ENCODE measurements around the gene SPRYD3. TPM values are rescaled to one million over a fixed set of nuclear protein-coding genes. Genes with fewer than 3 reads are reported as not detected.

Gene SPRYD3
- total and polyA plus RNA-seq, 2 donors: 9.1 to 17.3 TPM

GRCh38 chr12:53049571-53050318 lies 29.4 kb downstream of the SPRYD3 start, which contains the start of gene TNS2:
Gene TNS2, plus strand, starts transcription at chr12:53050065. Its CDS starts 121 bp downstream, at chr12:53050186.
- H3K27me3 ChIP-seq (ENCODE audit: control insufficient read depth in 2 of 2, insufficient read depth in 1 of 2, low read length in 1 of 2): peaks cover 0 to 37% of the 10 kb centered on the region in 2 donors
- WGBS: 82% methylated on average over 20 of the region's 20 CpGs
- H3K36me3 ChIP-seq (ENCODE audit: control insufficient read depth in 2 of 2, insufficient read depth in 2 of 2, low read length in 1 of 2): no peaks in the 10 kb centered on the region
- no peak for DNase-seq (ENCODE audit: low read depth in 6 of 9, low spot score in 9 of 9)
- peak within 1 kb of the TSS in 1 of 2 donors; percentile 4 for H3K4me3 ChIP-seq (ENCODE audit: low read length in 2 of 2)
- no peaks in the 10 kb centered on the region for H3K9me3 ChIP-seq (ENCODE audit: control insufficient read depth in 2 of 2, insufficient read depth in 1 of 2, low read length in 1 of 2)
- H3K4me1 ChIP-seq (ENCODE audit: control insufficient read depth in 2 of 2, insufficient read depth in 2 of 2, low read length in 2 of 2): peaks cover 6 to 54% of the 10 kb centered on the region in 2 donors
- H3K27ac ChIP-seq (ENCODE audit: low read depth in 1 of 2, low read length in 1 of 2): peak within 1 kb of the TSS; percentile 67 to 77

- H3K4me1 ChIP-seq (ENCODE audit: control insufficient read depth in 2 of 2, insufficient read depth in 2 of 2, low read length in 2 of 2): peaks cover 6 to 48% of the 10 kb centered on the region in 2 donors
- no peak for DNase-seq (ENCODE audit: low read depth in 6 of 9, low spot score in 9 of 9)
- no peak overlapping the region for H3K4me3 ChIP-seq (ENCODE audit: low read length in 2 of 2)
- no peaks in the 10 kb centered on the region for H3K9me3 ChIP-seq (ENCODE audit: control insufficient read depth in 2 of 2, insufficient read depth in 1 of 2, low read length in 1 of 2)
- 94% methylated on average over 6 of the region's 6 CpGs for WGBS
- no peaks in the 10 kb centered on the region for H3K36me3 ChIP-seq (ENCODE audit: control insufficient read depth in 2 of 2, insufficient read depth in 2 of 2, low read length in 1 of 2)
- peaks cover 0 to 40% of the 10 kb centered on the region in 2 donors for H3K27me3 ChIP-seq (ENCODE audit: control insufficient read depth in 2 of 2, insufficient read depth in 1 of 2, low read length in 1 of 2)
- peak overlapping the region; percentile 67 to 68 for H3K27ac ChIP-seq (ENCODE audit: low read depth in 1 of 2, low read length in 1 of 2)
These were observed 30.3 kb downstream of the SPRYD3 start for GRCh38 chr12:53048780-53049401.

- H3K36me3 ChIP-seq (ENCODE audit: control insufficient read depth in 2 of 2, insufficient read depth in 2 of 2, low read length in 1 of 2): no peaks in the 10 kb centered on the region
- peaks cover 0 to 37% of the 10 kb centered on the region in 2 donors for H3K27me3 ChIP-seq (ENCODE audit: control insufficient read depth in 2 of 2, insufficient read depth in 1 of 2, low read length in 1 of 2)
- no peak for DNase-seq (ENCODE audit: low read depth in 6 of 9, low spot score in 9 of 9)
- 90% methylated on average over 10 of the region's 10 CpGs for WGBS
- peaks cover 6 to 43% of the 10 kb centered on the region in 2 donors for H3K4me1 ChIP-seq (ENCODE audit: control insufficient read depth in 2 of 2, insufficient read depth in 2 of 2, low read length in 2 of 2)
- peak overlapping the region; percentile 22 to 70 for H3K4me3 ChIP-seq (ENCODE audit: low read length in 2 of 2)
- no peaks in the 10 kb centered on the region for H3K9me3 ChIP-seq (ENCODE audit: control insufficient read depth in 2 of 2, insufficient read depth in 1 of 2, low read length in 1 of 2)
- peak overlapping the region; percentile 44 to 67 for H3K27ac ChIP-seq (ENCODE audit: low read depth in 1 of 2, low read length in 1 of 2)
These were observed 31.0 kb downstream of the SPRYD3 start for GRCh38 chr12:53048033-53048779.

GRCh38 chr12:53047221-53048032 lies 31.8 kb downstream of the SPRYD3 start:
- Histone ChIP-seq H3K4me3 (ENCODE audit: low read length in 2 of 2) (peak overlapping the region; percentile 56 to 70), H3K27ac (ENCODE audit: low read depth in 1 of 2, low read length in 1 of 2) (peak overlapping the region; percentile 44 to 67), H3K9me3 (ENCODE audit: control insufficient read depth in 2 of 2, insufficient read depth in 1 of 2, low read length in 1 of 2) (no peaks in the 10 kb centered on the region), H3K4me1 (ENCODE audit: control insufficient read depth in 2 of 2, insufficient read depth in 2 of 2, low read length in 2 of 2) (peaks cover 6 to 43% of the 10 kb centered on the region in 2 donors), H3K36me3 (ENCODE audit: control insufficient read depth in 2 of 2, insufficient read depth in 2 of 2, low read length in 1 of 2) (peaks cover 0 to 5% of the 10 kb centered on the region in 2 donors), H3K27me3 (ENCODE audit: control insufficient read depth in 2 of 2, insufficient read depth in 1 of 2, low read length in 1 of 2) (peaks cover 0 to 37% of the 10 kb centered on the region in 2 donors)
- peak in 5 of 9 donors; percentile 22 to 64 (median 48) for DNase-seq (ENCODE audit: low read depth in 6 of 9, low spot score in 9 of 9)
- WGBS: 4% methylated on average over 94 of the region's 94 CpGs

DNA sequence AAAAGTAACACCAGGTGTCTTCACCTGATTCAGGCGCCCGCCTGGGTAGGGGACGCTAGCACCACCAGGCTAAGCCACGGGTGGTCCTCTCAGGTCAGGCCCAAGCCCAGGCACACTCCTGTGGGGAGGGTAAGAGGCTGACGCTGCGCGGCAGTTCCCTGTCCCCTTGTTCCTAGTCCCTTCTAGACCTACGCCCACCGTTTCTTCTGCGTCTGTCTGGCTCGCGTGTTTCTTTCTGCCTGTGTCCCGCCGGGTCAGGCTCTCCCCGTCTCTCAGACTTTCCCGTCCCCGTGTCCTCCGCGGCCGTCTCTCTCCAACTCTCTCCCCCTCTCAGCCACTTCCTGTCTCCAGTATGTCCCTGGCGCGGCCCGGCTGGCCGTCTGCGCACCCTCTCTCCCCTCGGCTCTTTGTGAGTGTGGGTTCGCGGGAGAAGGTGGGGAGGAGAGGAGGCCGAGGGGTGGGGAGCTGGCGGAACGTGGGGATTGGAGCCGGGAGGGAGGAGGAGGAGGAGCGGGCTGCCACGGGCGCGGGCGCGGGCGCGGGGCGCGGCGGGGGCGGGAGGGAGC lies 32.5 kb downstream of the SPRYD3 start:
- H3K4me1 ChIP-seq (ENCODE audit: control insufficient read depth in 2 of 2, insufficient read depth in 2 of 2, low read length in 2 of 2): peaks cover 6 to 38% of the 10 kb centered on the region in 2 donors
- peaks cover 0 to 37% of the 10 kb centered on the region in 2 donors for H3K27me3 ChIP-seq (ENCODE audit: control insufficient read depth in 2 of 2, insufficient read depth in 1 of 2, low read length in 1 of 2)
- H3K36me3 ChIP-seq (ENCODE audit: control insufficient read depth in 2 of 2, insufficient read depth in 2 of 2, low read length in 1 of 2): peaks cover 0 to 5% of the 10 kb centered on the region in 2 donors
- H3K9me3 ChIP-seq (ENCODE audit: control insufficient read depth in 2 of 2, insufficient read depth in 1 of 2, low read length in 1 of 2): no peaks in the 10 kb centered on the region
- under 1% methylated on average over 43 of the region's 44 CpGs for WGBS
- DNase-seq (ENCODE audit: low read depth in 6 of 9, low spot score in 9 of 9): peak in 5 of 9 donors; percentile 21 to 37 (median 33)
- peak overlapping the region; percentile 61 for H3K27ac ChIP-seq (ENCODE audit: low read depth in 1 of 2, low read length in 1 of 2)
- peak overlapping the region; percentile 56 to 70 for H3K4me3 ChIP-seq (ENCODE audit: low read length in 2 of 2)

- Histone ChIP-seq H3K27me3 (ENCODE audit: control insufficient read depth in 2 of 2, insufficient read depth in 1 of 2, low read length in 1 of 2) (peaks cover 0 to 35% of the 10 kb centered on the region in 2 donors), H3K9me3 (ENCODE audit: control insufficient read depth in 2 of 2, insufficient read depth in 1 of 2, low read length in 1 of 2) (no peaks in the 10 kb centered on the region), H3K4me1 (ENCODE audit: control insufficient read depth in 2 of 2, insufficient read depth in 2 of 2, low read length in 2 of 2) (peaks cover 6 to 34% of the 10 kb centered on the region in 2 donors), H3K4me3 (ENCODE audit: low read length in 2 of 2) (no peak overlapping the region), H3K27ac (ENCODE audit: low read depth in 1 of 2, low read length in 1 of 2) (no peak overlapping the region), H3K36me3 (ENCODE audit: control insufficient read depth in 2 of 2, insufficient read depth in 2 of 2, low read length in 1 of 2) (peaks cover 0 to 8% of the 10 kb centered on the region in 2 donors)
- 55% methylated on average over 5 of the region's 5 CpGs for WGBS
- no peak for DNase-seq (ENCODE audit: low read depth in 6 of 9, low spot score in 9 of 9)
These were observed 33.5 kb downstream of the SPRYD3 start for GRCh38 chr12:53045696-53046045.

- no peak for DNase-seq (ENCODE audit: low read depth in 6 of 9, low spot score in 9 of 9)
- H3K4me3 ChIP-seq (ENCODE audit: low read length in 2 of 2): no peak overlapping the region
- 89% methylated on average over 4 of the region's 4 CpGs for WGBS
- H3K36me3 ChIP-seq (ENCODE audit: control insufficient read depth in 2 of 2, insufficient read depth in 2 of 2, low read length in 1 of 2): peaks cover 0 to 10% of the 10 kb centered on the region in 2 donors
- no peak overlapping the region for H3K27ac ChIP-seq (ENCODE audit: low read depth in 1 of 2, low read length in 1 of 2)
- peaks cover 6 to 34% of the 10 kb centered on the region in 2 donors for H3K4me1 ChIP-seq (ENCODE audit: control insufficient read depth in 2 of 2, insufficient read depth in 2 of 2, low read length in 2 of 2)
- peaks cover 0 to 35% of the 10 kb centered on the region in 2 donors for H3K27me3 ChIP-seq (ENCODE audit: control insufficient read depth in 2 of 2, insufficient read depth in 1 of 2, low read length in 1 of 2)
- no peaks in the 10 kb centered on the region for H3K9me3 ChIP-seq (ENCODE audit: control insufficient read depth in 2 of 2, insufficient read depth in 1 of 2, low read length in 1 of 2)
These were observed 34.1 kb downstream of the SPRYD3 start for GRCh38 chr12:53044896-53045695.
